ENCODE results near the gene C2CD2L. TPM values are rescaled to one million over a fixed set of nuclear protein-coding genes. Genes with fewer than 3 reads are reported as not detected.

Gene C2CD2L
- total RNA-seq, 2 donors from 2014 or later = 2.4 to 3.1 TPM

DNA sequence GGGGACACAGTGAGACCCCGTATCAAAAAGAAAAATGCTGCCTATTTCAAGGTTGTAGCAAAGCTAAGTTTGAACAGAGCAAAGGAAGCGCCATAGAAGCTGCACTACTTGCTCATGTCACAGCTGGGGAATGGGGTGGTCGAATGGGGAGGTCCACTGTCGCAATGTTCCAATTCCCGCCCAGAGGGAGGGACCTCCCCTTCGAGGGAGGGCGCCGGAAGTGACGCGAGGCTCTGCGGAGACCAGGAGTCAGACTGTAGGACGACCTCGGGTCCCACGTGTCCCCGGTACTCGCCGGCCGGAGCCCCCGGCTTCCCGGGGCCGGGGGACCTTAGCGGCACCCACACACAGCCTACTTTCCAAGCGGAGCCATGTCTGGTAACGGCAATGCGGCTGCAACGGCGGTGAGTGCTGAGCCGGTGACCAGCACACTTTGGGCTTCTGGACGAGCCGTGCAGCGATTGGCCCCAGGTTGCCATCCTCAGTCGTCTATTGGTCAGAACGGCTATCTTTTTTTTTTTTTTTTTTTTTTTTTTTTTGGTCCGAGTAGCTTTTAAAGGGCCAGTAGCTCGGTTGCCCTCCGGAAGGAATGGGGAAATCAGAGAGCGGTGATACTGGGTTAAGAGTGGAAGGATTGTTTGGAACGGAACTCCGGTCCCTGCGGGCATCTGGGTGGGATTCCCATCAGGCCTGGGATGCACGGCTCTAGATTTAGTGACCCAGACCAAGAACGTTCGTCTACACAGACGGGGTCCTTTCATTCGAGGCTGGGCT lies 22.3 kb upstream of the C2CD2L start, which contains the start of gene HMBS:
TSS of gene HMBS (plus strand) at position 219 of the 774 bp plus-strand sequence. CDS start at position 372, 153 bp downstream.
- peak; percentile 98 for DNase-seq
- Mint-ChIP-seq H3K27ac (peak within 1 kb of the TSS; percentile 99), H3K4me3 (peak within 1 kb of the TSS; percentile 90), H3K4me1 (peaks cover 6% of the 10 kb centered on the region), H3K27me3 (ENCODE audit: insufficient read depth) (no peaks in the 10 kb centered on the region), H3K36me3 (ENCODE audit: low read depth) (peaks cover 24% of the 10 kb centered on the region), H3K9me3 (no peaks in the 10 kb centered on the region)
- 2 to 4% methylated on average over 18 to 45 of the region's 45 CpGs for WGBS, 2 experiments (ENCODE audit: insufficient coverage in 1 of 2, insufficient read length in 1 of 2)
- no peaks in the 10 kb centered on the region for H3K4me1 ChIP-seq (ENCODE audit: control insufficient read depth, insufficient read depth, low read length)
- H3K4me3 ChIP-seq (ENCODE audit: low read length) = peak within 1 kb of the TSS; percentile 95
- H3K27ac ChIP-seq (ENCODE audit: low read depth, low read length) = peak within 1 kb of the TSS; percentile 78
- no peaks in the 10 kb centered on the region for H3K9me3 ChIP-seq (ENCODE audit: control insufficient read depth, low read length)
- TF ChIP-seq, protein P1, sequence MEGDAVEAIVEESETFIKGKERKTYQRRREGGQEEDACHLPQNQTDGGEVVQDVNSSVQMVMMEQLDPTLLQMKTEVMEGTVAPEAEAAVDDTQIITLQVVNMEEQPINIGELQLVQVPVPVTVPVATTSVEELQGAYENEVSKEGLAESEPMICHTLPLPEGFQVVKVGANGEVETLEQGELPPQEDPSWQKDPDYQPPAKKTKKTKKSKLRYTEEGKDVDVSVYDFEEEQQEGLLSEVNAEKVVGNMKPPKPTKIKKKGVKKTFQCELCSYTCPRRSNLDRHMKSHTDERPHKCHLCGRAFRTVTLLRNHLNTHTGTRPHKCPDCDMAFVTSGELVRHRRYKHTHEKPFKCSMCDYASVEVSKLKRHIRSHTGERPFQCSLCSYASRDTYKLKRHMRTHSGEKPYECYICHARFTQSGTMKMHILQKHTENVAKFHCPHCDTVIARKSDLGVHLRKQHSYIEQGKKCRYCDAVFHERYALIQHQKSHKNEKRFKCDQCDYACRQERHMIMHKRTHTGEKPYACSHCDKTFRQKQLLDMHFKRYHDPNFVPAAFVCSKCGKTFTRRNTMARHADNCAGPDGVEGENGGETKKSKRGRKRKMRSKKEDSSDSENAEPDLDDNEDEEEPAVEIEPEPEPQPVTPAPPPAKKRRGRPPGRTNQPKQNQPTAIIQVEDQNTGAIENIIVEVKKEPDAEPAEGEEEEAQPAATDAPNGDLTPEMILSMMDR (conservative IDR thresholded peaks at IDR 0.05) = no peak
- peaks cover 23% of the 10 kb centered on the region for H3K36me3 ChIP-seq (ENCODE audit: control insufficient read depth, insufficient read depth, low read length)
- no peaks in the 10 kb centered on the region for H3K27me3 ChIP-seq (ENCODE audit: control insufficient read depth, insufficient read depth, low read length, poor library complexity, severe bottlenecking)
- peak within 1 kb of the TSS; percentile 80 for H3K9ac ChIP-seq (ENCODE audit: extremely low read depth, low read length, poor library complexity, severe bottlenecking)

DNA sequence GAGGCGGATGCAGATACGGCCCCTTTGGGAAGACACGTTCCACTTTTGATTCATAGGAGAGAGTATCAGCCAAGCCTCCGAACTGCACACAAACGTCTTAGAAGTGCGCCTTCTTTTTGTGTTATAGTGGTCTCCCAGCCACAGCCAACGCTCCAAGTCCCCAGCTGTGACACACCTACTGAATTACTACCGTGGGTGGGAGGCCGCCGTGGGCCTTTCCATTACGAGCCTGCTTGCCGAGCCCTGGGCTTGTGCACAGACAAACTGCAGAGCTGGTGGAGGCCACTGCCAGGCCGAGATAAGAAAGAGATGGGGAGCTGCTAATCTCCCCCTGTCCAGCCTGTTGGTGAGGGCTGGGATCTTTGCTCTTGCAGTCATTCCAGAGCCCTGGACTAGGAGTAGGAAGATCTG lies 21.7 kb upstream of the C2CD2L start:
- Histone ChIP-seq H3K36me3 (ENCODE audit: control insufficient read depth, insufficient read depth, low read length) (peaks cover 19% of the 10 kb centered on the region), H3K9me3 (ENCODE audit: control insufficient read depth, low read length) (no peaks in the 10 kb centered on the region), H3K4me1 (ENCODE audit: control insufficient read depth, insufficient read depth, low read length) (no peaks in the 10 kb centered on the region), H3K27me3 (ENCODE audit: control insufficient read depth, insufficient read depth, low read length, poor library complexity, severe bottlenecking) (no peaks in the 10 kb centered on the region), H3K4me3 (ENCODE audit: low read length) (peak overlapping the region; percentile 95), H3K9ac (ENCODE audit: extremely low read depth, low read length, poor library complexity, severe bottlenecking) (peak overlapping the region; percentile 80), H3K27ac (ENCODE audit: low read depth, low read length) (no peak overlapping the region)
- TF ChIP-seq, protein P1 (conservative IDR thresholded peaks at IDR 0.05) = no peak
- H3K27ac Mint-ChIP-seq = peak overlapping the region; percentile 99
- DNase-seq = no peak
- no peaks in the 10 kb centered on the region for H3K9me3 Mint-ChIP-seq
- 3 to 8% methylated on average over 11 to 13 of the region's 13 CpGs for WGBS, 2 experiments (ENCODE audit: insufficient coverage in 1 of 2, insufficient read length in 1 of 2)
- H3K4me3 Mint-ChIP-seq = peak overlapping the region; percentile 90
- no peaks in the 10 kb centered on the region for H3K27me3 Mint-ChIP-seq (ENCODE audit: insufficient read depth)
- H3K36me3 Mint-ChIP-seq (ENCODE audit: low read depth) = peaks cover 21% of the 10 kb centered on the region
- H3K4me1 Mint-ChIP-seq = peaks cover 6% of the 10 kb centered on the region

DNA sequence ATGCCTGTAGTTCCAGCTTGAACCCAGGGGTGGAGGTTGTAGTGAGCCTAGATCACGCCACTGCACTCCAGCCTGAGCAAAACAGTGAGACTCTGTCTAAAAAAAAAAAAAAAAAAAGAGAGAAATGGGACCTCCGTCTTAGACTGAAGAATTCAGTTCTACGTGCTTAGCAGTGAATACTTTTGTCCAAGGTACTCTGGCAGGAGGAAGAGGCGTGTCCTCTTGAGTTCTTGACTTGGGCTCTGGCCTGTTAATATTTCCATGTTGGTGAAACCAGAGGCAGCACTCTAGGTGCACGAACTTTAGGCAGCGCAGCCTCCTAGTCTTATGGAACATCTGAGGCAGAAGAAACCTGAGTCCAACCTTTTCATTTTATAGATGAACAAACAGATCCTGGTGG lies 20.0 kb upstream of the C2CD2L start:
- no peak overlapping the region for H3K9ac ChIP-seq (ENCODE audit: extremely low read depth, low read length, poor library complexity, severe bottlenecking)
- DNase-seq = no peak
- H3K27me3 ChIP-seq (ENCODE audit: control insufficient read depth, insufficient read depth, low read length, poor library complexity, severe bottlenecking) = no peaks in the 10 kb centered on the region
- Mint-ChIP-seq H3K4me1 (peaks cover 6% of the 10 kb centered on the region), H3K9me3 (no peaks in the 10 kb centered on the region), H3K4me3 (no peak overlapping the region), H3K27me3 (ENCODE audit: insufficient read depth) (no peaks in the 10 kb centered on the region), H3K27ac (no peak overlapping the region), H3K36me3 (ENCODE audit: low read depth) (peaks cover 9% of the 10 kb centered on the region)
- WGBS, 2 experiments (ENCODE audit: insufficient coverage in 1 of 2, insufficient read length in 1 of 2) = 93 to 94% methylated on average over 6 of the region's 6 CpGs
- H3K9me3 ChIP-seq (ENCODE audit: control insufficient read depth, low read length) = no peaks in the 10 kb centered on the region
- H3K4me3 ChIP-seq (ENCODE audit: low read length) = no peak overlapping the region
- H3K27ac ChIP-seq (ENCODE audit: low read depth, low read length) = no peak overlapping the region
- TF ChIP-seq, protein P1 (conservative IDR thresholded peaks at IDR 0.05) = no peak
- no peaks in the 10 kb centered on the region for H3K4me1 ChIP-seq (ENCODE audit: control insufficient read depth, insufficient read depth, low read length)
- H3K36me3 ChIP-seq (ENCODE audit: control insufficient read depth, insufficient read depth, low read length) = peaks cover 18% of the 10 kb centered on the region

Data from endodermal cell (in vitro differentiated cells).